OCI-LY1 (cell line): Measurements from ENCODE around the gene PAFAH1B1.

ENCODE experiments used
- H2AFZ ChIP-seq: fragments of 200-600 bp; sonication (generic), shearing (Covaris generic); 2 replicates; pipeline ENCODE4 v1.6.0; 2014; ENCODE audit warnings: antibody characterized with exemption, mild to moderate bottlenecking, low read length
- H3F3A ChIP-seq: fragments of 200-600 bp; sonication (generic), shearing (Covaris generic); 2 replicates; pipeline ENCODE4 v1.6.0; 2014; ENCODE audit warnings: mild to moderate bottlenecking, antibody characterized with exemption, low read length, moderate library complexity; ENCODE audit not compliant: insufficient read depth
- H3K27ac ChIP-seq: fragments of 200-600 bp; sonication (generic); 2 replicates; pipeline ENCODE4 v1.5.1; 2014; ENCODE audit warnings: low read length, mixed run types, mild to moderate bottlenecking, low read depth; ENCODE audit not compliant: poor library complexity, severe bottlenecking
- H3K27me3 ChIP-seq: fragments of 200-600 bp; sonication (generic); 2 replicates; pipeline ENCODE4 v1.6.0; 2014; ENCODE audit warnings: antibody characterized with exemption, mild to moderate bottlenecking, low read length, moderate library complexity; ENCODE audit not compliant: insufficient read depth
- H3K36me3 ChIP-seq: fragments of 200-600 bp; sonication (generic); 2 replicates; pipeline ENCODE4 v1.6.1; 2014; ENCODE audit warnings: mild to moderate bottlenecking, antibody characterized with exemption, low read length, moderate library complexity, mixed read lengths; ENCODE audit not compliant: insufficient read depth
- H3K4me1 ChIP-seq: fragments of 200-600 bp; sonication (generic); 2 replicates; pipeline ENCODE4 v1.5.1; 2014; ENCODE audit warnings: mild to moderate bottlenecking, low read length, moderate library complexity; ENCODE audit not compliant: insufficient read depth, severe bottlenecking
- H3K4me2 ChIP-seq: fragments of 200-600 bp; sonication (generic), shearing (Covaris generic); 2 replicates; pipeline ENCODE4 v1.6.1; 2014; ENCODE audit warnings: low read length
- H3K4me3 ChIP-seq: fragments of 200-600 bp; sonication (generic); 2 replicates; pipeline ENCODE4 v1.5.1; 2014; ENCODE audit warnings: low read length, low read depth, mild to moderate bottlenecking, mixed read lengths; ENCODE audit not compliant: poor library complexity, severe bottlenecking
- H3K79me2 ChIP-seq: fragments of 200-600 bp; shearing (Covaris generic); 2 replicates; pipeline ENCODE4 v1.6.1; 2016; ENCODE audit warnings: mixed run types, low read length, mixed read lengths; ENCODE audit not compliant: insufficient read depth
- H3K9ac ChIP-seq: fragments of 200-600 bp; sonication (generic), shearing (Covaris generic); 2 replicates; pipeline ENCODE4 v1.6.1; 2014; ENCODE audit warnings: mild to moderate bottlenecking, low read length, mixed read lengths
- H3K9me2 ChIP-seq: fragments of 200-600 bp; sonication (generic), shearing (Covaris generic); 2 replicates; pipeline ENCODE4 v1.6.1; 2014; ENCODE audit warnings: low read depth, mild to moderate bottlenecking, low read length, mixed read lengths
- H3K9me3 ChIP-seq: fragments of 200-600 bp; shearing (Covaris generic); 2 replicates; pipeline ENCODE4 v1.6.1; 2014; ENCODE audit warnings: low read length, mixed read lengths
- H4K20me1 ChIP-seq: fragments of 200-600 bp; sonication (generic), shearing (Covaris generic); 2 replicates; pipeline ENCODE4 v1.6.0; 2016; ENCODE audit warnings: mild to moderate bottlenecking, low read length; ENCODE audit not compliant: insufficient read depth
- CTCF ChIP-seq: fragments of 200-600 bp; sonication (generic), shearing (Covaris generic); IDR thresholded peaks from 2 replicates; pipeline ENCODE4 v1.5.1; 2017; ENCODE audit warnings: mild to moderate bottlenecking, antibody characterized with exemption, low read length, moderate library complexity, mixed read lengths
- EZH2 ChIP-seq: fragments of 200-600 bp; sonication (generic), shearing (Covaris generic); IDR thresholded peaks from 2 replicates; pipeline ENCODE4 v1.8.0; 2017; ENCODE audit warnings: borderline replicate concordance, mixed run types, mild to moderate bottlenecking, antibody characterized with exemption, low read length, moderate library complexity, mixed read lengths

Gene PAFAH1B1

GRCh38 chr17:2730764-2731353, 137.4 kb downstream of the PAFAH1B1 start:
- Histone ChIP-seq H3K9me3 (no peaks in the 10 kb centered on the region), H3K36me3 (no peaks in the 10 kb centered on the region), H2AFZ (no peak overlapping the region), H3K79me2 (no peaks in the 10 kb centered on the region), H3K4me3 (no peak overlapping the region), H4K20me1 (no peaks in the 10 kb centered on the region), H3K27ac (no peak overlapping the region), H3K9me2 (no peaks in the 10 kb centered on the region), H3K9ac (no peak overlapping the region), H3K4me1 (no peaks in the 10 kb centered on the region), H3K4me2 (no peak overlapping the region), H3F3A (no peaks in the 10 kb centered on the region), H3K27me3 (0 out of 2 replicates have a peak, but pooled peaks cover 6% of the 10 kb centered on the region)
- TF ChIP-seq CTCF: no peak
- no peak for TF ChIP-seq EZH2

DNA sequence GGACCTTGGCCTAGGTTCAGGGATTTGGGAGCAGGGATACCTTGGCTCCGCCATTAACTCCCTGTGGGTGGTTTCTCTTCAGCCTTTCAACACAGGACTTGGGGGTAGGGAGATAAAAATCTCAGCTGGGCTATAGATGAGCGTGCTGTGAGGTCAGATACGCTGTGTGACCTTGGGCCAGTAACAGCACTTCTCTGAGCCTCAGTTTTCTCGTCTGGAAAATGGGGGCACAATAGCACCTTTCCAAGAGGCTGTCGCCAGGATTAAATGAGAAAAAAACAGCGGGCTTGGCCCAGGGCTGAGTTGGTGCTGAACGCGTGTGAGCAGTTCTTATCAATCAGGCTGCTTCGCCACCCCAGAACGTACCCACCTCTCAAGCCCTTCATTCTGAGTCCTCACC, 138.4 kb downstream of the PAFAH1B1 start:
- Histone ChIP-seq H3K9me2 (no peaks in the 10 kb centered on the region), H3K79me2 (no peaks in the 10 kb centered on the region), H3K9me3 (no peaks in the 10 kb centered on the region), H4K20me1 (no peaks in the 10 kb centered on the region), H2AFZ (no peak overlapping the region), H3K27me3 (0 out of 2 replicates have a peak, but pooled peaks cover 6% of the 10 kb centered on the region), H3K4me3 (no peak overlapping the region), H3K4me1 (no peaks in the 10 kb centered on the region), H3F3A (no peaks in the 10 kb centered on the region), H3K9ac (no peak overlapping the region), H3K36me3 (no peaks in the 10 kb centered on the region), H3K27ac (no peak overlapping the region), H3K4me2 (no peak overlapping the region)
- TF ChIP-seq CTCF (no peak), EZH2 (no peak)

- no peak overlapping the region for H3K27ac ChIP-seq
- no peaks in the 10 kb centered on the region for H3F3A ChIP-seq
- no peaks in the 10 kb centered on the region for H4K20me1 ChIP-seq
- H2AFZ ChIP-seq: no peak overlapping the region
- no peak overlapping the region for H3K9ac ChIP-seq
- no peaks in the 10 kb centered on the region for H3K36me3 ChIP-seq
- H3K9me2 ChIP-seq: no peaks in the 10 kb centered on the region
- TF ChIP-seq CTCF: no peak
- no peak for TF ChIP-seq EZH2
- no peaks in the 10 kb centered on the region for H3K79me2 ChIP-seq
- no peaks in the 10 kb centered on the region for H3K4me1 ChIP-seq
- no peaks in the 10 kb centered on the region for H3K9me3 ChIP-seq
- no peak overlapping the region for H3K4me3 ChIP-seq
- H3K27me3 ChIP-seq: 0 out of 2 replicates have a peak, but pooled peaks cover 2% of the 10 kb centered on the region
- H3K4me2 ChIP-seq: no peak overlapping the region
These were observed 141.5 kb downstream of the PAFAH1B1 start for GRCh38 chr17:2734939-2735338.
